Activated CD4-positive, alpha-beta memory T cell treated with anti-CD3 and anti-CD28 coated beads for 36 hours (primary cell): Measurements from ENCODE around the gene THTPA. TPM values are rescaled to one million over a fixed set of nuclear protein-coding genes. Genes with fewer than 3 reads are reported as not detected.

Experiments
- CTCF ChIA-PET: fragments of 350-600 bp; sonication (Branson Sonifier 250); formaldehyde crosslinking; loops from one replicate; lab custom pipeline; 2021; ENCODE audit warnings: antibody characterized with exemption, inconsistent platforms; lab: Charles Lee
- POLR2A ChIA-PET: fragments of 350-600 bp; sonication (Branson Sonifier 250); formaldehyde crosslinking; loops from one replicate; lab custom pipeline; 2021; ENCODE audit warnings: antibody characterized with exemption; lab: Charles Lee
- DNase-seq: peaks from one replicate; pipeline ENCODE4 v3.0.0-alpha.2; 2020
- H3K27ac Mint-ChIP-seq: one replicate; pipeline ENCODE4 v1.8.0; 2021; ENCODE audit warnings: mixed read lengths
- H3K27me3 Mint-ChIP-seq: one replicate; pipeline ENCODE4 v1.8.0; 2021; ENCODE audit warnings: mixed read lengths
- H3K36me3 Mint-ChIP-seq: one replicate; pipeline ENCODE4 v1.8.0; 2021; ENCODE audit warnings: mixed read lengths
- H3K4me1 Mint-ChIP-seq: one replicate; pipeline ENCODE4 v1.8.0; 2021; ENCODE audit warnings: low read depth, mixed read lengths
- H3K4me3 Mint-ChIP-seq: one replicate; pipeline ENCODE4 v1.8.0; 2021; ENCODE audit warnings: mild to moderate bottlenecking, mixed read lengths
- H3K9me3 Mint-ChIP-seq: one replicate; pipeline ENCODE4 v1.8.0; 2021; ENCODE audit warnings: mixed read lengths
- intact Hi-C: fragments of 100-400 bp; cut with micrococcal nuclease; formaldehyde crosslinking; loops from one replicate; pipeline ENCODE4 v1.15.1; 2023
- total RNA-seq, 2 experiments: library from RNA; stranded (reverse); gene quantifications; one replicate each; pipeline ENCODE4 v1.2.3, GENCODE V29; 2021

The THTPA gene
- total RNA-seq, 2 experiments from 2014 or later, result 7.7 to 8.2 TPM

DNA sequence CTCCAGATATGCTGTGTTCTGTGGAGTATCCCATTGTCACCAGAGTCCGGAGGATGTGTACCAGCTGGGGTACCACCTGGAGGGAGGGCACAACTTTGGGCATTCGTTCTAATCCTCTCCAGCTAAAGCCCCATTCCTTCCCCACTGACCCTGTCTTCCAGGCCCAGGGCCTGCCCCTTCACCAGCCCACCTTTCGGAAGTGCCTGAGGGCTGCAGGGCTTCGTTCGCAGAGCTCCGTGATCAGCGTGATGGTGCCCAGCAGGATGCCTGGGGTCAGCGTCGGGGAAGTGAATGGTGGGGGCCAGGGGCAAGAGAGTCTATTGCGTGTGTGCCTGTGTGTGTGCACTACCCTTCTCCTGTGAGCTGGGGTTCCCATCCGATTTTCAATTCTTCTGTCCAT is 9.6 kb downstream of the THTPA start:
- peaks cover 34% of the 10 kb centered on the region for H3K4me1 Mint-ChIP-seq
- CTCF ChIA-PET, result interaction anchor here (3.2 kb wide), 1 partner anchor 9 kb away, joined by 13 read pairs; the partner anchor contains the start of gene THTPA
- H3K27ac Mint-ChIP-seq, result no peak overlapping the region

GRCh38 chr14:23566112-23566777 is 10.2 kb downstream of the THTPA start:
- H3K4me1 Mint-ChIP-seq, result peaks cover 34% of the 10 kb centered on the region
- POLR2A ChIA-PET, result no interaction called here
- H3K9me3 Mint-ChIP-seq, result no peaks in the 10 kb centered on the region
- peaks cover 26% of the 10 kb centered on the region for H3K36me3 Mint-ChIP-seq
- CTCF ChIA-PET, result interaction anchor here (1.1 to 3.3 kb wide), 5 partner anchors 7 to 88 kb away, joined by 4 to 29 read pairs (median 9); partner anchors contain the start of gene THTPA
- H3K4me3 Mint-ChIP-seq, result peak overlapping the region; percentile 91
- H3K27me3 Mint-ChIP-seq, result no peaks in the 10 kb centered on the region
- peak overlapping the region; percentile 90 for H3K27ac Mint-ChIP-seq
- intact Hi-C loops, result loop anchor here (2.0 kb wide), 1 partner anchor 15 kb away; the partner anchor contains the start of gene ZFHX2
- DNase-seq, result no peak

More for the DNA sequence above, 9.6 kb downstream of the THTPA start:
- Mint-ChIP-seq H3K9me3 (no peaks in the 10 kb centered on the region), H3K27me3 (no peaks in the 10 kb centered on the region), H3K4me3 (no peak overlapping the region), H3K36me3 (peaks cover 30% of the 10 kb centered on the region)
- intact Hi-C loops, result loop anchor here (2.0 kb wide), 1 partner anchor 15 kb away; the partner anchor contains the start of gene ZFHX2
- POLR2A ChIA-PET, result no interaction called here
- DNase-seq, result no peak

- Mint-ChIP-seq H3K4me3 (peak overlapping the region; percentile 91), H3K27me3 (no peaks in the 10 kb centered on the region), H3K9me3 (no peaks in the 10 kb centered on the region), H3K36me3 (peaks cover 22% of the 10 kb centered on the region), H3K27ac (peak overlapping the region; percentile 90), H3K4me1 (peaks cover 34% of the 10 kb centered on the region)
- CTCF ChIA-PET, result interaction anchor here (1.1 to 3.3 kb wide), 5 partner anchors 7 to 89 kb away, joined by 4 to 29 read pairs (median 9); partner anchors contain the start of gene THTPA
- DNase-seq, result no peak
- POLR2A ChIA-PET, result interaction anchor here (0.6 to 1.7 kb wide), 5 partner anchors 8 to 246 kb away, joined by 3 to 4 read pairs (median 3); partner anchors contain the start of gene PABPN1
- intact Hi-C loops, result loop anchor here (1.0 to 2.0 kb wide), 2 partner anchors 10 to 16 kb away; partner anchors contain the start of genes THTPA and ZFHX2
Observed at GRCh38 chr14:23566778-23567185, 10.7 kb downstream of the THTPA start.

- Mint-ChIP-seq H3K4me1 (peaks cover 34% of the 10 kb centered on the region), H3K9me3 (no peaks in the 10 kb centered on the region), H3K27ac (peak within 1 kb of the TSS; percentile 90), H3K4me3 (peak within 1 kb of the TSS; percentile 91), H3K36me3 (peaks cover 20% of the 10 kb centered on the region), H3K27me3 (no peaks in the 10 kb centered on the region)
- intact Hi-C loops, result loop anchor here (1.0 to 2.0 kb wide), 2 partner anchors 11 to 17 kb away; partner anchors contain the start of genes THTPA and ZFHX2
- peak; percentile 95 for DNase-seq
- ChIA-PET CTCF (interaction anchor here (0.6 to 3.3 kb wide), 7 partner anchors 8 to 308 kb away, joined by 3 to 29 read pairs (median 5); partner anchors contain the start of gene THTPA), POLR2A (interaction anchor here (0.5 to 1.7 kb wide), 6 partner anchors 9 to 273 kb away, joined by 3 to 4 read pairs (median 3); partner anchors contain the start of gene PABPN1)
Observed at GRCh38 chr14:23567186-23568020, 11.3 kb downstream of the THTPA start, which contains the start of gene AP1G2. TSS of gene AP1G2 (minus strand) at chr14:23567791. CDS start at chr14:23567314, 477 bp downstream.

- Mint-ChIP-seq H3K27me3 (no peaks in the 10 kb centered on the region), H3K27ac (peak overlapping the region; percentile 90), H3K9me3 (no peaks in the 10 kb centered on the region), H3K36me3 (peaks cover 15% of the 10 kb centered on the region), H3K4me3 (peak overlapping the region; percentile 91), H3K4me1 (peaks cover 29% of the 10 kb centered on the region)
- intact Hi-C loops, result no loop called here
- no peak for DNase-seq
- ChIA-PET POLR2A (interaction anchor here (0.5 to 1.7 kb wide), 3 partner anchors 93 to 274 kb away, joined by 3 to 4 read pairs (median 3); partner anchors contain the start of gene PABPN1), CTCF (interaction anchor here (0.5 to 3.3 kb wide), 8 partner anchors 9 to 175 kb away, joined by 3 to 29 read pairs (median 6); partner anchors contain the start of gene THTPA)
Observed at GRCh38 chr14:23568021-23568599, 12.0 kb downstream of the THTPA start.

DNA sequence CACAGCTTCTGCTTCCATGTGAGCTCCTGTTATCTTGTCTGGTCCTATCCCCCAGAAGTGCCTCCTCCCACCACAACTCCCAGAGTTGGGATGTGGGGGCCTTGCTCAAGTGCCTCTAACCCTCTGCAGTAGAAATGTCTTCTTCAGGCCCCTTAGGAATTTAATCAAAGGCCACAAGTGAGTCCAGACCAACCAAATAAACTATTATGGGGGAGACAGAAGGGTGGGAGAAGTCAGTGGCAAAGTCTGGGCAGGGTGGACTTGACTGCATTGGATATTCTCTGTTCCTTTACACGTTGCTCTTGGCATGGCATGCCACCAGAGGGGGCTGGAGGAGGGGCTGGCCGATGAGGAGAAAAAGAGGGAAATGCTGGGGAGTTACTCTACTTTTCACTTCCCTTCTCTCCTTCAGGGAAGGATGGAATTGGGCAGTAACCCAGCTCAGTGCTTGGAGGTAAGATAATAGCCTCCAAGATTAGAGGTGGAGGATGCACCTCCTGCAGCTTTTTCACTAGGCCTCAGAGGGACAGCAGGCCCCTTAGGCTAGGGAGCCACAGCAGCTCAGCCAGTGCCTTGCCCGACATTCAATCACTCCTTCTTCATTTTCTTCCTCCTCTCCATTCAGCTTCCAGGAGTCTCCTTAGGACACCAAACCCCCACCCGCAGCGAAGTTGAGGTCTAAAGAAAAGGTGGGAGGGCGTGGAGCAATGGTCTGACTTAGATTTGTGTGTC is 12.7 kb downstream of the THTPA start:
- H3K27ac Mint-ChIP-seq, result peak overlapping the region; percentile 90
- peak overlapping the region; percentile 91 for H3K4me3 Mint-ChIP-seq
- H3K27me3 Mint-ChIP-seq, result no peaks in the 10 kb centered on the region
- peaks cover 28% of the 10 kb centered on the region for H3K4me1 Mint-ChIP-seq
- ChIA-PET CTCF (interaction anchor here (0.5 to 3.3 kb wide), 9 partner anchors 9 to 175 kb away, joined by 3 to 29 read pairs (median 5); partner anchors contain the start of gene THTPA), POLR2A (no interaction called here)
- peak; percentile 49 for DNase-seq
- H3K9me3 Mint-ChIP-seq, result no peaks in the 10 kb centered on the region
- H3K36me3 Mint-ChIP-seq, result peaks cover 13% of the 10 kb centered on the region
- intact Hi-C loops, result no loop called here

- peak; percentile 19 for DNase-seq
- CTCF ChIA-PET, result interaction anchor here (1.2 to 3.3 kb wide), 6 partner anchors 10 to 176 kb away, joined by 3 to 29 read pairs (median 6); no protein-coding TSS in a partner anchor
- peaks cover 9% of the 10 kb centered on the region for H3K36me3 Mint-ChIP-seq
- H3K4me3 Mint-ChIP-seq, result no peak overlapping the region
- H3K27ac Mint-ChIP-seq, result no peak overlapping the region
- H3K27me3 Mint-ChIP-seq, result no peaks in the 10 kb centered on the region
- peaks cover 25% of the 10 kb centered on the region for H3K4me1 Mint-ChIP-seq
- POLR2A ChIA-PET, result no interaction called here
- intact Hi-C loops, result no loop called here
- no peaks in the 10 kb centered on the region for H3K9me3 Mint-ChIP-seq
Observed at GRCh38 chr14:23569443-23570151, 13.5 kb downstream of the THTPA start.

- Mint-ChIP-seq H3K4me1 (peaks cover 17% of the 10 kb centered on the region), H3K4me3 (no peak overlapping the region), H3K27ac (no peak overlapping the region), H3K36me3 (no peaks in the 10 kb centered on the region), H3K27me3 (peaks cover 9% of the 10 kb centered on the region), H3K9me3 (no peaks in the 10 kb centered on the region)
- DNase-seq, result peak; percentile 2
- POLR2A ChIA-PET, result interaction anchor here (0.6 to 0.8 kb wide), 3 partner anchors 10 to 981 kb away, joined by 3 read pairs; no protein-coding TSS in a partner anchor
- intact Hi-C loops, result no loop called here
- CTCF ChIA-PET, result interaction anchor here (0.8 to 1.5 kb wide), 3 partner anchors 11 to 61 kb away, joined by 3 to 5 read pairs (median 4); no protein-coding TSS in a partner anchor
Observed at GRCh38 chr14:23570806-23571483, 14.9 kb downstream of the THTPA start.

DNA sequence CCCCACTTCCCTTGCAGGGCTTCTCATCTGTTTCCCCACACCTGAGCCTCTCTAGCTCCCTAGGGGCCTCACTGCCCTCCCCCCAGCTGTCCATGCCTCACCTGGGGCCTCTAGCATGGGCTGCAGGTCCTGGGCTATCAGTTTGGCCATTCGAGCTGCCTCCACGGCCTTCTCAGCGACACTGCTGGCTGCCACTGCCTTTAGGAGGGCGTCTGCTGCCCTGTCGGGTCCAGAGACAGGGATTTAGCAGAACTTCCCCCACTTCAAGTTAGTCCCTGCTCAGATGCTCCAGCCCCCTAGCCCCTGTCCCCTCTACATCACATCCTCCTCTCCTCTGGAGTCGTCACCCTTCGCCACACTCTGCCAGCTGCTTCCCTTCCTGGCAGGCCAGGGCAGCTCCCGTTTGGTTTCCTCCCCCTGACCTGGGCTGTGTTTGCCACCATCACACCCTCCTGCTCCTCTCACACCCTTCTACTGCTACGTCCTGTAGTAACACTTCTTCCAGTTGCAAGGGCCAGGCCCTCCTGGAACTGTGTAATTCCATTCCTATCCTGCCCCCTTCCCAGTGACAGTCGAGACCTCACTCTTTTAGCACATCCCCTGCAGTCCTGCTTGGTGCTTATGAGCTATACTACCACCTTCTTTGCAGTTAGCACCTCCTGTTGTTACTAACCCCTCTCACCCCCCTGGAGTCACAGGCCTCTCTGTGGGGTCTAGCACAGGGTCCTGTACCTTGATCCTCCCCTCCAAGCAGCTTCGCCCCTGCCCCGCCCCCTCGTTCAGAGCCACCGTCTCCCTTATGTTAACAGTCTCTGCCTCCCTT is 15.8 kb downstream of the THTPA start:
- H3K27ac Mint-ChIP-seq, result no peak overlapping the region
- peaks cover 18% of the 10 kb centered on the region for H3K4me1 Mint-ChIP-seq
- H3K9me3 Mint-ChIP-seq, result no peaks in the 10 kb centered on the region
- H3K36me3 Mint-ChIP-seq, result no peaks in the 10 kb centered on the region
- CTCF ChIA-PET, result interaction anchor here (0.9 to 1.8 kb wide), 3 partner anchors 12 to 60 kb away, joined by 4 to 6 read pairs (median 5); no protein-coding TSS in a partner anchor
- intact Hi-C loops, result no loop called here
- no peak for DNase-seq
- H3K27me3 Mint-ChIP-seq, result peaks cover 16% of the 10 kb centered on the region
- no peak overlapping the region for H3K4me3 Mint-ChIP-seq
- POLR2A ChIA-PET, result interaction anchor here (0.8 to 0.9 kb wide), 2 partner anchors 11 to 17 kb away, joined by 3 read pairs; no protein-coding TSS in a partner anchor
